ENCODE measurements around the gene MRPL54. TPM values are rescaled to one million over a fixed set of nuclear protein-coding genes. Genes with fewer than 3 reads are reported as not detected.
A peak's percentile ranks its signal among the peaks of the same experiment; 100 is the strongest.

Gene MRPL54
- 70.8 TPM for total RNA-seq
- long read RNA-seq, transcript MRPL54-201 (3 exons, 626 nt): major isoform, 20 of 23 reads
- long read RNA-seq, partial matches to known transcripts: 3 of 23 reads
- long read RNA-seq, other reads (novel, unspliced or antisense): 0 of 23 reads

- intact Hi-C loops (cut with micrococcal nuclease): no loop called here
- DNase-seq (peak; percentile 100), ATAC-seq (peak; percentile 96)
Measured at GRCh38 chr19:3762501-3763459, at the start of gene MRPL54. MRPL54 (plus strand) TSS chr19:3762682; CDS start chr19:3762701, 19 bp downstream.

- DNase-seq (no peak), ATAC-seq (no peak)
- intact Hi-C loops (cut with micrococcal nuclease): no loop called here
Measured at GRCh38 chr19:3716147-3716668, 46.3 kb upstream of the MRPL54 start.

- DNase-seq (no peak), ATAC-seq (no peak)
- intact Hi-C loops (cut with micrococcal nuclease): no loop called here
Measured at GRCh38 chr19:3719868-3720267, 42.6 kb upstream of the MRPL54 start.

- DNase-seq (no peak), ATAC-seq (no peak)
- intact Hi-C loops (cut with micrococcal nuclease): no loop called here
Measured at GRCh38 chr19:3720349-3720917, 42.0 kb upstream of the MRPL54 start.

- DNase-seq (peak; percentile 82), ATAC-seq (peak; percentile 87)
- intact Hi-C loops (cut with micrococcal nuclease): no loop called here
Measured at GRCh38 chr19:3721131-3721886, 41.2 kb upstream of the MRPL54 start.

GRCh38 chr19:3721887-3722442, 40.5 kb upstream of the MRPL54 start:
- ATAC-seq (no peak), DNase-seq (no peak)
- intact Hi-C loops (cut with micrococcal nuclease): no loop called here

- intact Hi-C loops (cut with micrococcal nuclease): no loop called here
- ATAC-seq: no peak
- no peak for DNase-seq
Measured at GRCh38 chr19:3722443-3723109, 39.9 kb upstream of the MRPL54 start.

GRCh38 chr19:3723110-3723488, 39.4 kb upstream of the MRPL54 start:
- intact Hi-C loops (cut with micrococcal nuclease): no loop called here
- DNase-seq (no peak), ATAC-seq (no peak)

GRCh38 chr19:3723883-3724282, 38.6 kb upstream of the MRPL54 start:
- DNase-seq: no peak
- intact Hi-C loops (cut with micrococcal nuclease): no loop called here

GRCh38 chr19:3725121-3725520, 37.4 kb upstream of the MRPL54 start:
- intact Hi-C loops (cut with micrococcal nuclease): no loop called here
- ATAC-seq (no peak), DNase-seq (no peak)

More at GRCh38 chr19:3723883-3724282, 38.6 kb upstream of the MRPL54 start:
- no peak for ATAC-seq

GRCh38 chr19:3725640-3726310, 36.7 kb upstream of the MRPL54 start:
- DNase-seq (no peak), ATAC-seq (no peak)
- intact Hi-C loops (cut with micrococcal nuclease): no loop called here

- DNase-seq (no peak), ATAC-seq (no peak)
- intact Hi-C loops (cut with micrococcal nuclease): no loop called here
Measured at GRCh38 chr19:3730457-3730958, 32.0 kb upstream of the MRPL54 start.

- DNase-seq (no peak), ATAC-seq (no peak)
- intact Hi-C loops (cut with micrococcal nuclease): no loop called here
Measured at GRCh38 chr19:3732108-3732507, 30.4 kb upstream of the MRPL54 start.

GRCh38 chr19:3733549-3734309, 28.8 kb upstream of the MRPL54 start:
- ATAC-seq (no peak), DNase-seq (no peak)
- intact Hi-C loops (cut with micrococcal nuclease): no loop called here

- ATAC-seq (no peak), DNase-seq (no peak)
- intact Hi-C loops (cut with micrococcal nuclease): no loop called here
Measured at GRCh38 chr19:3734310-3734600, 28.2 kb upstream of the MRPL54 start.

GRCh38 chr19:3736106-3736724, 26.3 kb upstream of the MRPL54 start:
- no peak for ATAC-seq
- no peak for DNase-seq

More at GRCh38 chr19:3736106-3736724, 26.3 kb upstream of the MRPL54 start:
- intact Hi-C loops (cut with micrococcal nuclease): no loop called here
